Fibroblast of lung (primary cell): ENCODE measurements around the gene ECD. TPM values are rescaled to one million over a fixed set of nuclear protein-coding genes. Genes with fewer than 3 reads are reported as not detected.

Experiments
- DNase-seq, 2 donors: peaks; one replicate each; pipeline versions ENCODE4 v3.0.0 to v3.0.0-alpha.2; 2010; ENCODE audit warnings: low read depth in 2 of 2
- H2AFZ ChIP-seq: 2 replicates; pipeline ENCODE4 v1.5.1; 2012; ENCODE audit warnings: low read length, control low read depth, inconsistent platforms
- H3K27ac ChIP-seq: 2 replicates; pipeline ENCODE4 v1.5.1; 2011; ENCODE audit warnings: low read length, control low read depth; ENCODE audit not compliant: insufficient read depth
- H3K27me3 ChIP-seq: 2 replicates; pipeline ENCODE4 v1.5.1; 2011; ENCODE audit warnings: mild to moderate bottlenecking, low read length; ENCODE audit not compliant: control insufficient read depth, insufficient read depth
- H3K36me3 ChIP-seq: 2 replicates; pipeline ENCODE4 v1.5.1; 2011; ENCODE audit warnings: low read length; ENCODE audit not compliant: control insufficient read depth, insufficient read depth
- H3K4me1 ChIP-seq: 2 replicates; pipeline ENCODE4 v1.5.1; 2011; ENCODE audit warnings: low read length; ENCODE audit not compliant: control insufficient read depth, insufficient read depth; ENCODE audit errors: extremely low read depth
- H3K4me2 ChIP-seq: 2 replicates; pipeline ENCODE4 v1.5.1; 2011; ENCODE audit warnings: low read length, control low read depth; ENCODE audit not compliant: insufficient read depth; ENCODE audit errors: extremely low read depth
- H3K4me3 ChIP-seq, 4 experiments: fragments of 200-600 bp in 1 of 4; sonication (generic) in 1 of 4; replicated peaks in 1 of 4; 2 replicates each; pipeline ENCODE4 v1.5.1; 2011 to 2016; ENCODE audit warnings: low read length in 4 of 4, low read depth in 3 of 4, mild to moderate bottlenecking in 3 of 4, control low read depth in 2 of 4, inconsistent platforms in 1 of 4, mixed read lengths in 1 of 4; ENCODE audit not compliant: insufficient read depth in 1 of 4; ENCODE audit errors: control extremely low read depth in 1 of 4
- H3K79me2 ChIP-seq: 2 replicates; pipeline ENCODE4 v1.5.1; 2012; ENCODE audit warnings: mild to moderate bottlenecking, low read length, inconsistent platforms; ENCODE audit not compliant: control insufficient read depth, insufficient read depth
- H3K9ac ChIP-seq: 2 replicates; pipeline ENCODE4 v1.5.1; 2011; ENCODE audit warnings: mild to moderate bottlenecking, low read length, control low read depth; ENCODE audit not compliant: insufficient read depth
- H3K9me3 ChIP-seq: 2 replicates; pipeline ENCODE4 v1.5.1; 2012; ENCODE audit warnings: low read depth, low read length; ENCODE audit not compliant: control insufficient read depth, insufficient read depth
- H4K20me1 ChIP-seq: 2 replicates; pipeline ENCODE4 v1.5.1; 2011; ENCODE audit warnings: low read length; ENCODE audit not compliant: control insufficient read depth, insufficient read depth; ENCODE audit errors: extremely low read depth
- EZH2 ChIP-seq: IDR thresholded peaks from 2 replicates; pipeline ENCODE4 v1.5.1; 2012; ENCODE audit warnings: low read length, control low read depth, mild to moderate bottlenecking; ENCODE audit errors: missing control alignments
- polyA plus RNA-seq, 2 donors: library from polyadenylated mRNA; depleted of rRNA in 1 of 2; stranded (reverse) in 1 of 2; unstranded in 1 of 2; fragments of >200 nt; gene quantifications; 2 replicates each; pipeline ENCODE4 v1.2.1, GENCODE V29; 2011 to 2012; ENCODE audit warnings: missing spikeins in 1 of 2
- total RNA-seq: library from RNA; depleted of rRNA; stranded (reverse); fragments of >200 nt; gene quantifications from 2 replicates; pipeline ENCODE4 v1.2.1, GENCODE V29; 2014
- TF ChIP-seq, protein P1 (sequence below), 2 donors: IDR thresholded peaks in 1 of 2; conservative IDR thresholded peaks in 1 of 2; 1 replicate in 1 of 2; 2 replicates in 1 of 2; pipeline ENCODE4 v1.5.1; 2011 to 2012; ENCODE audit warnings: low read length in 2 of 2, control low read depth in 1 of 2, inconsistent platforms in 1 of 2, low read depth in 1 of 2, mild to moderate bottlenecking in 1 of 2

ECD gene
- total and polyA plus RNA-seq, 2 donors (not counting 1 experiment from before 2014, with no cell fraction given), result 22.0 to 40.9 TPM

DNA sequence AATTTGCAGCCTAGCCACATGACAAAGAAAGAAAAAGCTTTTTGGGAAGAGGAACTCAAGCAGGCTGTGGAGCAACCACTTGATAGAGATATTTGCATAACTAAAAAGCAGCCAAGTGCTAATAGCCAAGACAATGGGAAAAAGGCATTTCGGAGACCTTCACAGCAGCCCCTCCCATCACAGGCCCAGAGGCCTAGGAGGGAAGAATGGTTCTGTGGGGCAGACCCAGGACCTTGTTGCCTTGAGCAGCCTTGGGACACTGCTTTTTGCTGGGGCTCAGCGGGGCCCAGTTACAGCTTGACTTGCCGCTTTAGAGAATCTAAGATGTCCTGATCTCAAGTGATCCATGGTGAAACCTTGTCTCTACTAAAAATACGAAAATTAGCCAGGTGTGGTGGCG lies 38.6 kb upstream of the ECD start:
- DNase-seq, result no peak
- H3K27ac ChIP-seq, result no peak overlapping the region
- no peak for TF ChIP-seq EZH2
- TF ChIP-seq, protein P1, sequence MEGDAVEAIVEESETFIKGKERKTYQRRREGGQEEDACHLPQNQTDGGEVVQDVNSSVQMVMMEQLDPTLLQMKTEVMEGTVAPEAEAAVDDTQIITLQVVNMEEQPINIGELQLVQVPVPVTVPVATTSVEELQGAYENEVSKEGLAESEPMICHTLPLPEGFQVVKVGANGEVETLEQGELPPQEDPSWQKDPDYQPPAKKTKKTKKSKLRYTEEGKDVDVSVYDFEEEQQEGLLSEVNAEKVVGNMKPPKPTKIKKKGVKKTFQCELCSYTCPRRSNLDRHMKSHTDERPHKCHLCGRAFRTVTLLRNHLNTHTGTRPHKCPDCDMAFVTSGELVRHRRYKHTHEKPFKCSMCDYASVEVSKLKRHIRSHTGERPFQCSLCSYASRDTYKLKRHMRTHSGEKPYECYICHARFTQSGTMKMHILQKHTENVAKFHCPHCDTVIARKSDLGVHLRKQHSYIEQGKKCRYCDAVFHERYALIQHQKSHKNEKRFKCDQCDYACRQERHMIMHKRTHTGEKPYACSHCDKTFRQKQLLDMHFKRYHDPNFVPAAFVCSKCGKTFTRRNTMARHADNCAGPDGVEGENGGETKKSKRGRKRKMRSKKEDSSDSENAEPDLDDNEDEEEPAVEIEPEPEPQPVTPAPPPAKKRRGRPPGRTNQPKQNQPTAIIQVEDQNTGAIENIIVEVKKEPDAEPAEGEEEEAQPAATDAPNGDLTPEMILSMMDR (conservative IDR thresholded peaks at IDR 0.05 in 1 of 2, IDR thresholded peaks at IDR 0.05 in 1 of 2; ENCODE audit: low read depth in 1 of 2, low read length in 2 of 2), result no peak
- H2AFZ ChIP-seq, result no peak overlapping the region
- no peak overlapping the region for H3K4me3 ChIP-seq
- no peaks in the 10 kb centered on the region for H3K9me3 ChIP-seq
- H3K36me3 ChIP-seq, result no peaks in the 10 kb centered on the region
- no peaks in the 10 kb centered on the region for H3K4me1 ChIP-seq
- no peak overlapping the region for H3K9ac ChIP-seq
- no peak overlapping the region for H3K4me2 ChIP-seq
- no peaks in the 10 kb centered on the region for H3K27me3 ChIP-seq
- H3K79me2 ChIP-seq, result no peaks in the 10 kb centered on the region
- H4K20me1 ChIP-seq, result no peaks in the 10 kb centered on the region

DNA sequence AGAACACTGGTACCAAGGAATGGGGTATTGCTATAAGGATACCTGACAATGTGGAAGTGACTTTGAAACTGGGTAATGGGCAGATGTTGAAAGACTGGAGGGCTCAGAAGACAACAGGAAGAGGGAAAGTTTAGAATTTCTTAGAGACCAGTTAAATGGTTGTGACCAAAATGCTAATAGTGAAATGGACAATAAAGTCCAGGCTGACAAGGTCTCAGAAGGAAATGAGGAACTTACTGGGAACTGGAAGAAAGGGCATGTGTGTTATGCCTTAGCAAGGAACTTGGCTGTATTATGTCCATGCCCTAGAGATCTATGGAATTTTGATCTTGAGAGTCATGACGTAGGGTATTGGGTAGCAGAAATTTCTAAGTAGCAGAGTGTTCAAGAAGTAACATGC lies 38.1 kb upstream of the ECD start:
- no peak overlapping the region for H3K27ac ChIP-seq
- no peak overlapping the region for H3K4me3 ChIP-seq
- H3K27me3 ChIP-seq, result no peaks in the 10 kb centered on the region
- no peak overlapping the region for H3K4me2 ChIP-seq
- TF ChIP-seq, protein P1 (conservative IDR thresholded peaks at IDR 0.05 in 1 of 2, IDR thresholded peaks at IDR 0.05 in 1 of 2; ENCODE audit: low read depth in 1 of 2, low read length in 2 of 2), result no peak
- no peak for TF ChIP-seq EZH2
- H3K79me2 ChIP-seq, result no peaks in the 10 kb centered on the region
- H3K4me1 ChIP-seq, result no peaks in the 10 kb centered on the region
- no peaks in the 10 kb centered on the region for H3K9me3 ChIP-seq
- H3K9ac ChIP-seq, result no peak overlapping the region
- no peak for DNase-seq
- no peak overlapping the region for H2AFZ ChIP-seq
- H3K36me3 ChIP-seq, result no peaks in the 10 kb centered on the region
- no peaks in the 10 kb centered on the region for H4K20me1 ChIP-seq

DNA sequence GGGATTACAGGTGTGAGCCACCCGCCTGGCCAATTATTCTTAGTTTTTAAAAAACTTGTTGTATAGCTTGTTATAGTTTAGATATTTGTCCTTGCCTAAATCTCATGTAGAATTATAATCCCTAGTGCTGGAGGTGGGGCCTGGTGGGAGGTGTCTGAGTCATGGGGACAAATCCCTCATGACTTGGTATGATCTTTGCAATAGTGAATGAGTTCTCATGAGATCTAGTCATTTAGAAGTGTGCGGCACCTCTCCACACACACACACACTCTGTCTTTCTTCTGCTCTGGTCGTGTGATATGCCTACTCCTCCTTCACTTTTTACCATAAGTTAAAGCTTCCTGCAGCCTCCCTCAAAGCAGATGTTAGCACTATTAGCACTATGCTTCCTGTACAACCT lies 37.3 kb upstream of the ECD start:
- Histone ChIP-seq H3K4me3 (no peak overlapping the region), H3K9ac (no peak overlapping the region), H3K79me2 (no peaks in the 10 kb centered on the region), H4K20me1 (no peaks in the 10 kb centered on the region), H3K4me2 (no peak overlapping the region), H3K9me3 (no peaks in the 10 kb centered on the region), H3K36me3 (no peaks in the 10 kb centered on the region), H3K27ac (no peak overlapping the region), H2AFZ (no peak overlapping the region), H3K27me3 (no peaks in the 10 kb centered on the region), H3K4me1 (no peaks in the 10 kb centered on the region)
- TF ChIP-seq EZH2, result no peak
- TF ChIP-seq, protein P1 (conservative IDR thresholded peaks at IDR 0.05 in 1 of 2, IDR thresholded peaks at IDR 0.05 in 1 of 2; ENCODE audit: low read depth in 1 of 2, low read length in 2 of 2), result no peak
- DNase-seq, result no peak
